ELR (cell line): ENCODE measurements around the gene CSF1.

Experiments
- DNase-seq: peaks from one replicate; pipeline ENCODE4 v3.0.0-alpha.2; 2015; ENCODE audit warnings: low read depth

Gene CSF1

DNA sequence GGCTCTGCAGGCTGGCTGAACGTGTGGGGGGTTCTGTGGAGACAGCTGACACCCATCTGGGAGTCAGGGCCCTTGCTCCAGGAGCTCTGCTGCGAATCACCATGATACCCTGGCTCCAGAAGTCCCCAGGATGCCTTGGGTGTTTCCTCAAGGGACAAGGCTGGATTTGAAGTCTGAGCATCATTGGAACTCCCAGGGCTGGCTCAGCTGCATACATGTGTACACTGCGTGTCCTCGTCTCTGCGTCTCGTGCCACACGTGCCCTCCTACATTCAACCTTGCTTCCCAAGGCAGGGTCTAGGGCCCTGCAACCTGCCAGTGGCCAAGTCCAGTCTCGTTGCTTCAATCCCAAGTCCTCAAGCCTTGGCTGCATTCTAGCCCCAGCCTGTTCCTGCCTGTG is 11.7 kb downstream of the CSF1 start:
- no peak for DNase-seq

DNA sequence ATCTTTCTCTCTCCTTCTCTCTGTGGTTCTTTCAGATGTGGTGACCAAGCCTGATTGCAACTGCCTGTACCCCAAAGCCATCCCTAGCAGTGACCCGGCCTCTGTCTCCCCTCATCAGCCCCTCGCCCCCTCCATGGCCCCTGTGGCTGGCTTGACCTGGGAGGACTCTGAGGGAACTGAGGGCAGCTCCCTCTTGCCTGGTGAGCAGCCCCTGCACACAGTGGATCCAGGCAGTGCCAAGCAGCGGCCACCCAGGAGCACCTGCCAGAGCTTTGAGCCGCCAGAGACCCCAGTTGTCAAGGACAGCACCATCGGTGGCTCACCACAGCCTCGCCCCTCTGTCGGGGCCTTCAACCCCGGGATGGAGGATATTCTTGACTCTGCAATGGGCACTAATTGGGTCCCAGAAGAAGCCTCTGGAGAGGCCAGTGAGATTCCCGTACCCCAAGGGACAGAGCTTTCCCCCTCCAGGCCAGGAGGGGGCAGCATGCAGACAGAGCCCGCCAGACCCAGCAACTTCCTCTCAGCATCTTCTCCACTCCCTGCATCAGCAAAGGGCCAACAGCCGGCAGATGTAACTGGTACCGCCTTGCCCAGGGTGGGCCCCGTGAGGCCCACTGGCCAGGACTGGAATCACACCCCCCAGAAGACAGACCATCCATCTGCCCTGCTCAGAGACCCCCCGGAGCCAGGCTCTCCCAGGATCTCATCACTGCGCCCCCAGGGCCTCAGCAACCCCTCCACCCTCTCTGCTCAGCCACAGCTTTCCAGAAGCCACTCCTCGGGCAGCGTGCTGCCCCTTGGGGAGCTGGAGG is 12.7 kb downstream of the CSF1 start:
- DNase-seq, result peak; percentile 27

DNA sequence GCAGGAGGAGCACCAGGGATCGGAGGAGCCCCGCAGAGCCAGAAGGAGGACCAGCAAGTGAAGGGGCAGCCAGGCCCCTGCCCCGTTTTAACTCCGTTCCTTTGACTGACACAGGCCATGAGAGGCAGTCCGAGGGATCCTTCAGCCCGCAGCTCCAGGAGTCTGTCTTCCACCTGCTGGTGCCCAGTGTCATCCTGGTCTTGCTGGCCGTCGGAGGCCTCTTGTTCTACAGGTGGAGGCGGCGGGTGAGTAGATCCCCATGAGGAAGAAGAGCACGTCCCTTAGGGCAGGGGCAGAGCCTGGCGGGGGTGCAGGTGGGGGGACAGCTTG is 13.3 kb downstream of the CSF1 start:
- DNase-seq, result no peak

DNA sequence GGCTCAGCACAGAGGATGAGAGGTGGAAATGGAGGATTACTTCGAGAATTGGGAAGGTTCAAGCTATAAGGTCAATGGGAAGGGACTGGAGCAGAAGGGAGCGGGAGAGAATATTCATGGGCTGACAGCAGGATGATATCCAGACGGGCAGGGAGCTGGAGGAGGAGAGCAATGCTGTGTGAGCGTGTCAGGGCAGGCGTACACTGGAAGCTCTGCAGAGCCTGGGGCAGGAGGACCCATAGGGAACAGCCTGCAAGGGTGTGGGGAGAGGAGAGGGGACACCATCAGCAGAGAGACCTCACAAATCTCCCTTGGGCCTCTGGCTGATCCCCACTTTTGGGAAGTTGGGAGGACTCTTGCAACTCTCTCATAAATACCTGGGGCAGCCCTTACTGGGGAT is 13.7 kb downstream of the CSF1 start:
- no peak for DNase-seq

DNA sequence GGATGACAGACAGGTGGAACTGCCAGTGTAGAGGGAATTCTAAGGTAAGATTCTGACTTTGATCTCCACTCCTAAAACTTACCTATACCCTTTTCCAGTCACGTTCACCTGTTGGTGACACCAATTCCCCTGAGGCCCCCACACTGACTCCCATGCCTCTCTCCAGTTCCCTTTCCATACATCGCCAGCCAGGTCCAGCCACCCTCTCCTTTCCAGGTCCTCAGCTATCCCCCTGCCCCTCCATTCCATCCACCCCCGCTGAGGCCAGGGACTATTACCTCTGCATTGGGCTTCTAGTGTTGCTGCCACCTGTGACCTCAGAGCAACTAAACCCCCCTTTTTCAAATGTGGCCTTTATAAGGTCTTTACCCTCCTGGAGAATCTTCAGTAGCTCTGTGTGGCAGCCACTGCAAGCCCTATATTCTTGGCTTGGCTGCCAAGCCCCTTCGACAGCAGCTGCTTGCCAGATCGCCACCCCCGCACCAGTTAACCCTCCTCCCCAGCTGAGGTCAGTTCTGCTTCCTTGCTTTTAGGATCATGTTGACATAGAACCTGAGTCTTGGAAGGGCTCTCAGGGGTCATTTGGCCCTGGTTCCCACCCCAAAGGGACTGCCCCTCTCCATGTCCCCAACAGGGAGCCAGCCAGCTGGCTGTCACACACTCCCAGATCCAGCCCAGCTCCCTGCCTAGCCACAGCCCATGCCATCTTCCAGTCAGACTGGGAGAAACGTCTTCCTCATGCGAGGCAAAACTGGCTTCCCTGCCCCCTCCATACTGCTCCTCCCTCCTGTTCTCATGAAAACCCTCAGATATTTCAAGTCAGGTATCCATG is 14.7 kb downstream of the CSF1 start:
- no peak for DNase-seq

DNA sequence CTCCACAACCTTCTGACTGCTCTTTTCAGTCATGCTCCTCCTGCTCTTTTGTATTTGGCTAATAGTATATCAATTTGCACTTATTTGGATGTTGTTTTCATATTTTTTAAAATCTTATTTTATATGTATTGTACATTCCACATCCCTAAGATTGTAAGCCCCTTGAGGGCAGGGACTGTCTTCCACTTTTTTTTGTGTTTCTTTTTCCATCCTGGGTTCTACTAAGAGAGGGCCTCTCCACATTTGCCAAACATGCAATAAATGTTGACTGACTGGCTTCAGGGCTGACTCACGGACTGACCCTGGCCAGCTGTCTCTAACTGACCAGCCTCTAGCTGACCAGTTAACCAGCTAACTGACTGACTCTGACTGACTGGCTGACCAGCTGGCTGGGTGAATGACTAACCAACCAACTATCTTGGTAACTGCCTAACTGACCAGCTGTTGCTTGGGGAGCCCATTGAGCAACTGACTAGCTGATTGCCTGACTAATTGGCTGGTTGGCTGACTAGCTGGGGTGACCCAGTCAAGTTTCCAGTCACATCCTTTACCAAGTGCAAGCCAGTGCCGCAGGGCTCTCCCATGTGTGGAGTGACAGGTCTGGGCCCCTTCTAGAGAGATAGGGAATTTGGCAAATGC is 16.1 kb downstream of the CSF1 start:
- peak; percentile 88 for DNase-seq

DNA sequence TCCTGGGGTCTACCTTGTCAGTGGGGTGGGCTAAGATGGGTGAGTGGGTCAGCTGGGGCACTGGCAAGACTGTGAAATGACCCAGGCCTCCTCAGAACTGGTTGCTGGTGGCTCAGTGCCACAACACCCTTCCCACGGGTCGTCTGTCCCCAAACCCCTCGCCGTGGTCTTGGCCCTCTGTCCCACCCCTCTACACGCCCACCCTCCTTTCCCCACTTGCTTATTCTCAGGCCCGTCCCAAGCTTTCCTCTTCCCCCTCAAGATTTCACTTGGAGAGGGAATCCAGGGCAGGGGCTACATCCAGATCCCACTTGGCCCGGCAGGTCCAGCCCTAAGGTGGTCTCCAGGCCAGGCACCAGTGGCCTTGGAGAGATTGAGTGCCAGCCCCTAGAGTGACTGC is 16.7 kb downstream of the CSF1 start:
- no peak for DNase-seq

DNA sequence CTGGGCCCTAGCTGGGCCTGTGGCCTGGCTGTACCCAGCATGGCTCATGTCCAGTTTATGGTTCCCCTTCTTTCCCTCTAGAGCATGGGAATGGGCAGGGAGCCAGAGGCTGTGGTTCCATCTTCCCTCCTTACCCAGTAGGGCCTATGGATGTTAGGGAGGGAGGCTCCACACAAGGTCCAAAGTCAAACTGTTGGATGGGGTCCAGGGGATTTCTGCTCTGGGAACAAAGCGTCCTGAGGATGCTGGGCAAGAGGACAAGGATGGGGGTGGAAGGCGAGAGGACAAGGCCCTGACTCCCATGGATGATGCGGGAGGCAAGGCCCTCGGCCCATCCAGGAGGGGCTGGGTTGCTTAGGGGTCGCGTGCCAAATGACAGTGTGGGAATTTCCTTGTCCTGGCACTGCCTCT is 17.3 kb downstream of the CSF1 start:
- peak; percentile 32 for DNase-seq

DNA sequence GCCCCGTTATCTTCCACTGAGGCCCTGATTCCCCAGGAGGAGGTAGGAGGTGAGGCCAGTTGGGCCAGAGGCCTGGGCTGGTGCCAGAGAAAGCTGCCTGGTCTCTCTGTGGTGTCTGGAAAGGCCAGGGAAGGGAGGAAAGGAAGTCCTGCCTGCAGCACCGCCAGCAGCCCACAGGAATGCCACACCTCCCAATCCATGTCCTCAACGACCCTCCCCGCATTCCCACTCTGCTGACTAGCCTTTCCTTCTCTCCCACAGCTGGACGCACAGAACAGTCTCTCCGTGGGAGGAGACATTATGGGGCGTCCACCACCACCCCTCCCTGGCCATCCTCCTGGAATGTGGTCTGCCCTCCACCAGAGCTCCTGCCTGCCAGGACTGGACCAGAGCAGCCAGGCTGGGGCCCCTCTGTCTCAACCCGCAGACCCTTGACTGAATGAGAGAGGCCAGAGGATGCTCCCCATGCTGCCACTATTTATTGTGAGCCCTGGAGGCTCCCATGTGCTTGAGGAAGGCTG is 18.0 kb downstream of the CSF1 start:
- DNase-seq, result peak; percentile 22

DNA sequence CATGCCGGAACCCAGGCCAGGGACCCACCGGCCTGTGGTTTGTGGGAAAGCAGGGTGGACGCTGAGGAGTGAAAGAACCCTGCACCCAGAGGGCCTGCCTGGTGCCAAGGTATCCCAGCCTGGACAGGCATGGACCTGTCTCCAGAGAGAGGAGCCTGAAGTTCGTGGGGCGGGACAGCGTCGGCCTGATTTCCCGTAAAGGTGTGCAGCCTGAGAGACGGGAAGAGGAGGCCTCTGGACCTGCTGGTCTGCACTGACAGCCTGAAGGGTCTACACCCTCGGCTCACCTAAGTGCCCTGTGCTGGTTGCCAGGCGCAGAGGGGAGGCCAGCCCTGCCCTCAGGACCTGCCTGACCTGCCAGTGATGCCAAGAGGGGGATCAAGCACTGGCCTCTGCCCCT is 18.5 kb downstream of the CSF1 start:
- no peak for DNase-seq

DNA sequence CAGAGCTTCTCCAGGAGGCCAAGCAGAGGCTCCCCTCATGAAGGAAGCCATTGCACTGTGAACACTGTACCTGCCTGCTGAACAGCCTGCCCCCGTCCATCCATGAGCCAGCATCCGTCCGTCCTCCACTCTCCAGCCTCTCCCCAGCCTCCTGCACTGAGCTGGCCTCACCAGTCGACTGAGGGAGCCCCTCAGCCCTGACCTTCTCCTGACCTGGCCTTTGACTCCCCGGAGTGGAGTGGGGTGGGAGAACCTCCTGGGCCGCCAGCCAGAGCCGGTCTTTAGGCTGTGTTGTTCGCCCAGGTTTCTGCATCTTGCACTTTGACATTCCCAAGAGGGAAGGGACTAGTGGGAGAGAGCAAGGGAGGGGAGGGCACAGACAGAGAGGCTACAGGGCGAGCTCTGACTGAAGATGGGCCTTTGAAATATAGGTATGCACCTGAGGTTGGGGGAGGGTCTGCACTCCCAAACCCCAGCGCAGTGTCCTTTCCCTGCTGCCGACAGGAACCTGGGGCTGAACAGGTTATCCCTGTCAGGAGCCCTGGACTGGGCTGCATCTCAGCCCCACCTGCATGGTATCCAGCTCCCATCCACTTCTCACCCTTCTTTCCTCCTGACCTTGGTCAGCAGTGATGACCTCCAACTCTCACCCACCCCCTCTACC is 19.1 kb downstream of the CSF1 start:
- no peak for DNase-seq

DNA sequence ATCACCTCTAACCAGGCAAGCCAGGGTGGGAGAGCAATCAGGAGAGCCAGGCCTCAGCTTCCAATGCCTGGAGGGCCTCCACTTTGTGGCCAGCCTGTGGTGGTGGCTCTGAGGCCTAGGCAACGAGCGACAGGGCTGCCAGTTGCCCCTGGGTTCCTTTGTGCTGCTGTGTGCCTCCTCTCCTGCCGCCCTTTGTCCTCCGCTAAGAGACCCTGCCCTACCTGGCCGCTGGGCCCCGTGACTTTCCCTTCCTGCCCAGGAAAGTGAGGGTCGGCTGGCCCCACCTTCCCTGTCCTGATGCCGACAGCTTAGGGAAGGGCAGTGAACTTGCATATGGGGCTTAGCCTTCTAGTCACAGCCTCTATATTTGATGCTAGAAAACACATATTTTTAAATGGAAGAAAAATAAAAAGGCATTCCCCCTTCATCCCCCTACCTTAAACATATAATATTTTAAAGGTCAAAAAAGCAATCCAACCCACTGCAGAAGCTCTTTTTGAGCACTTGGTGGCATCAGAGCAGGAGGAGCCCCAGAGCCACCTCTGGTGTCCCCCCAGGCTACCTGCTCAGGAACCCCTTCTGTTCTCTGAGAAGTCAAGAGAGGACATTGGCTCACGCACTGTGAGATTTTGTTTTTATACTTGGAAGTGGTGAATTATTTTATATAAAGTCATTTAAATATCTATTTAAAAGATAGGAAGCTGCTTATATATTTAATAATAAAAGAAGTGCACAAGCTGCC is 19.8 kb downstream of the CSF1 start:
- no peak for DNase-seq

DNA sequence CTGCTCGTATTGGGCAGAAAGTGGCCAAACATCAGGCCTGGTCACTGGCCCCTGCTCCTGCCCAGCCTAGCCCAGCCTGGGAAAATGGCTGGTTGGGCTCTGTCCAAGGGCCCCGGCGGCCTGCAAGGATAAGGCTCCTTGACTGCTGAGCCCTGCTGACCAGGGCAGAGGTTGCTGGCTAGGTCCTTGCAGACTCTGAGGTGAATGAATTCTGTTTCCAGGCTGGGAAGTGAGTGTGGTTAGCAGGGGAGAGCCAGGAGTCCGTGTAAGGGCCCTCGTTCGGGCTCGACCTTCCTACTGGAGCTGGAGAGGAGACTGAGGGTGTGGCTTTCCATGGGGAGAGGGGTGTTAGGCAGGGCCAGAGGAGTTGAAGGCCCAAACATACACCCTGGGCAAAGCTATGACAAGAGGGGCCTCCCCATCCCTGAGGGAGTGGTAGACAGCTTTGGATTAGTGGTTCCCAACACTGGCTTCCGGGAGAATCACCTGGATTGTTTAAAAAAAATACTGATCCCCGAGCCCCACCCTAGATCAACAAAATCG is 20.6 kb downstream of the CSF1 start:
- DNase-seq, result peak; percentile 78

DNA sequence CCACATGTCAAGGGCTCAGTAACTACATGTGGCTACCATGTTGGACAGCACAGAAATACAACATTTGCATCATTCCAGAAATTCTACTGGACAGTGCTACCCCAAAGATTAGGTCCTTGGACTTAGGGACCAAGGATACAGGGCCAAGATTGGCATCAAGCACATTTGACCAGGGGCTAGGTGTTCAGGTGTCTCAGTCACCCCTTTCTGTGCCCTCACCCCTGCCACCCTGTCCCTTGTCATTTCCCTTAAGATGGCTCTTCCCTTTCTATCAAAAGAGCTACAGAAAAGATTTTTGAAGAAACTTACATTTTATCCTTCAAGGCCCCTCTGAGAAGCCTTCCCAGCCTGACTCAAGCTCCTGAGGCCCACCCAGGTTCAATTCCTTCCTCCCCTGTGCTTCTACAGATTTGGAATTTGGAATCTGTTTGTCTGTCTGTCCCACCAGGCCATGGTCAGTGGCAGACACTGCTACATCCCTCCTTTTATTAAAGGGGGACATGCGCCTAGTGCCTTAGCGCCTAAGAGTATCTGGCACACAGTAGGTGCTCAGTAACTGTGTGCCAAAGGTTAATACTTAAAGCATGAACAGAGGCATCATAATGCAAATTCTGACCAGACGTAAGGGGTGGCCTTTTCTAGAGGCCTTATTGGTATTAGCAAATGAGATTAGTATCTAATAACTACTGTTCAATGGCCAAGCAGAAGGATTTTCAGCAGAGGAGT is 21.4 kb downstream of the CSF1 start:
- no peak for DNase-seq

DNA sequence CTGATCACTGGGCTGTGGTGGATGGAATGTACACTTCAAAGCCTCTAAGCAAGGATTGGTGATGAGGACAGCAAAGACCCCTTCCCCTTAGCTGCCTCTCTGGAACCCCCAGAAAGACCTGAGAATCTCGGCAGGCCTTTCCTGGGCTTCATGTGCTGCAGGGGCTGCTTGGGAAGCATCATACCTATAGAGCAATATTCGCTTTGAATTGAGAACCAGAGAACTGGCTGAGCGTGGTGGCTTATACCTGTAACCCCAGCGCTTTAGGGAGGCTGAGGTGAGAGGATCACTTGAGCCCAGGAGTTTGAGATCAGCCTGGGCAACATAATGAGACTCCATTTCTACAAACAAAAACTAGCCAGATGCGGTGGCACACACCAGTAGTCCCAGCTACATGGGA is 22.0 kb downstream of the CSF1 start:
- DNase-seq, result no peak

DNA sequence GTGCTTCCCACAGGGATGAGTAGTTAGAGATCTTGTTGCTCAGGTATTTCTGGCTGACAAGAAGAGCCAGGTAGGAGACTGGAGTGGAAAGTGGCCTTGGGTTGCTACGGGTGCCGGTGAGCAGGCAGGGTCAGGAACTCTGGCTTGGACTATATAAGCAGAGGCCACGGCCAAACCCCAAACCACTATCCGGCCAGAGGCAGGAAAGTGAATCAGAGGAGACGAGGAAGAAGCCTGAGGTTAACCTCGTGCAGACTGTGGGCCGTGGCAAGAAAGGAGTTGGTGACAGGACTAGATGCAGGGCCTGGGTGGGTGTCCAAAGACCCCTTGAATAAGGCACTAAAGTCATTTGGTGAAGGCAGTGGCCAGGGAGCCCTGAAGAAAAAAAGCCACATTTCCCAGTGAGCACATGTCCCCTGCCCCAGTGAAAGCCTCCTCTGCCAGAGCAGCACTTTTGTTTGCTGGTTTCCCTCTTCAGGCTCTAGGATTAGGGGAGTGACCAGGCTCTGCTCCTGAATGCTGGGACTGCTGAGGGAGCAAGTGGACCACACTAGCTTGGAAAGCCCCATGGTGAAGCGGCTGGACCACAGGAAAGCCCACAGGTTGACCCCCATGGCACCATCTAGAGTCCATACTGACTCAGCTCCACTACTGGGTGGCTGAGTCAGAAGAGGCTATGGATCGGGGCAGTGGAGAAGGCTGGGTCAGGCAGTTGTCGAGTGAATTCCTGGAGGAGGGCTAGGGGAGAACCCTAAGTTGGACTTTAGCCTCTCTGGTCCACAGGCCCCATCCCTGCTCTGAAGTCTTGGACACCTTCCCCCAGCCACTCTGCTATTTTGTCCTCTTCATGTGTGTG is 23.4 kb downstream of the CSF1 start:
- DNase-seq, result peak; percentile 97

DNA sequence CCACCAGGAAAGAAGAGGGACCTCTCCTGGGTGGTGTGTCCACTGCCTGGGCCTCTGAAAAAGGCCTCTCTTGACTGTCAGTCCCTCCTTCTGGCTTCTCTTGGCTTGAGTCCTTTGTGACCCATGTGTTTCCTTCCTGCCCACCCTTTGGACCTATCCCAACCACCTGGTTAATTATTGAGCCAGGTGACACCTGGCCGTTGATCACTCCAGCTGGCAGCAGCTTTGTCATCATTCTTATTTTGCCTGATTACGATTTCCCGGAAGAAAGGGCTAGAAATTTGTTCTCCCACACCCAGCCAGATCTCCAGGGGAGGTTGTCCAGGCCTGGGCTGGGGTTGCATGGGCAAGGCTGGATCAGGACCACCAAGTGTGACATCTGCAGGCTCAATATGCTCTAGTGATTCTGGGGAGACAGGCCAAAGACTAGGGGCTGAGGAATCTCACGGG is 24.8 kb downstream of the CSF1 start:
- no peak for DNase-seq

DNA sequence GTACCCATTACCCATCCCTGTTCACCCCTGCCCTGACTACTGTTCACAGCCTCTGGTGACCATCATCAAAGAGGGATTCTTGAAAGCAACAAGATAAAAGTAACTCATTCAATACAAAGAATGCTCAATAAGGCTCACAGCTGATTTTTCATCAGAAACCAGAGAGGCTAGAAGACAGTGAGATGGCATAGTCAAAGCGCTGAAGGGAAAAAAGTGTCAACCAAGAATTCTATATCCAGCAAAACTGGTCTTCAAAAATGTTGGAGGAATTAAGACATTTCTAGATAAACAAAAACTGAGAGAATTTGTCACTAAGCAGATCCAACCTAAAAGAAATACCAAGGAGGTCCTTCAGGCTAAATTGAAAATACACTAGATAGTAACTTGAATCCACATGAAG is 27.1 kb downstream of the CSF1 start:
- DNase-seq, result no peak

DNA sequence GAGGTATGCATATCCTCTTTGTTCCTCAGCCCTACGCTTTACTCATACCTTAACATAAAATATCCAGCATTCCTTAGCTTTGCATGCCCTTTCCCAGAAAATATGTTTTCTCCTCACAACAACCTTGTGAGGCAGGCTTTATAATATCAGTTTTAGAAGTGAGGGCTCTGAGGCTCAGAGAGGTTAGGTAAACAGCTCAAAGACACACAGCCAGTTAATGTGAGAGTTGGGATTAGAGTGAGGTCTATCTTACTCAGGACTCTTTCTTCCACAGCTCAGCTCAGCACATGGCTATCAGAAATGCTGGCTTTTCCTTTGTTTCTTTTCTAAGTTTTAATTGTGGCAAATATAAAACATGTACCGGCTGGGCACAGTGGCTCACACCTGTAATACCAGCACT is 27.9 kb downstream of the CSF1 start:
- no peak for DNase-seq

DNA sequence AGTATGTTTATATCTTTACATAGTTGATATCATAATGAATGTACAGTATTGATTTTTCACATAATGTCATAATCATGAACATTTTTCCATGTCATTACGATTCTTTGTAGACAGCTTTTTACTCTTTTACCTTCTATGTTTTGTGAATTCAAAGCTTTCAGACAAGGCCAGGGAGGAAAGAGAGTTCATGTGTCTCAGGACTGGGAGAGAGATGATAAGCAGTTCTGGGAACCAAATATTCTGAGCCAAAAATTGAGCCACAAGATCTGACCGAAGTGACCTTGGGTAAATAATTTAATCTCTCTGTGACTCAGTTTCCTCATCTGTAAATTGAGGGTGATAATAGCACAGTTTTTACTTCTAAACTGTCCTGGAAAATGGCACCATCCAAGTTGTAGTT is 31.8 kb downstream of the CSF1 start:
- no peak for DNase-seq
